EH (cell line): Measurements from ENCODE around the gene SLC22A14.
A peak's percentile ranks its signal among the peaks of the same experiment; 100 is the strongest.
"Not testable (repeated sequence)": the region's sequence is repeated elsewhere in the genome, so short reads cannot be mapped to it uniquely, and the experiment has no call there.

Experiments used
- DNase-seq: peaks from one replicate; pipeline ENCODE4 v3.0.0-alpha.2; 2015; ENCODE audit warnings: low read depth

SLC22A14 gene

DNA sequence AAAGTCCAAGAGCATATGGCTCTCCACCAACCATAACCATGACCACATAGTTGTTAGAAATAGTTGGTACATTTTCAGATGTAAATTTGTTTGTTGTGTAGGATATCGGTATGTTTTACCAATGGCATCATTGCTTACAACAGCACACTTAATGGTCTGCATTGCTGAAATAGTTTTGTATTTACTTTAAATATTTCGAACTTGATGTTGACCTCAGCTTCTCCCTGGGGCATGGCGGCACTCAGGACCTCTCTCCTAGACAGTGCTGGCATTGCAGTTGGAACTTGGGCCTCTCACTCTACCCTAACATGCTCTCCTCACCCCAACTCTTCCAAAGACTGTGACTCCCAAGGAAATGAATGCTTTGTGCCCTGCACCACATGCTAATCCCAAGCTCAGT, 11.5 kb upstream of the SLC22A14 start:
- DNase-seq = peak; percentile 41

DNA sequence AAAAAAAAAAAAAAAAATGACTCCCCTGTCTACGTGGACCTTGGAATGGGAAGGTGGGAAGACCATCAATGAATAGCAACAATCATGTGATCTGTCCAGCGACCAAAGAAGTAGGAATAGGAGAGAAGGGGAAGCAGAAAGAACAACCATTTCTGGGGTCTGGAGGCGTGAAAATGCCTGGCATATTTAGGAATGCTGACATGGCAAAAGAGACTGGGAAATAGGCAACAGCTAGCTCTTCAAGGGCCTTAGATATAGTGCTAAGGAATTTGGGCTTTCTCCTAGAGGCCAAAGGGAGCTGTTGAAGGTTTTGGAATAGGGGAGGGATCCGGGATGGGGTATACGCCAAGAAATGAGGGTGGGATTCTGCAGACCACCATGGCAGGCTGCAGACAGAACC, 10.5 kb upstream of the SLC22A14 start:
- DNase-seq = no peak

DNA sequence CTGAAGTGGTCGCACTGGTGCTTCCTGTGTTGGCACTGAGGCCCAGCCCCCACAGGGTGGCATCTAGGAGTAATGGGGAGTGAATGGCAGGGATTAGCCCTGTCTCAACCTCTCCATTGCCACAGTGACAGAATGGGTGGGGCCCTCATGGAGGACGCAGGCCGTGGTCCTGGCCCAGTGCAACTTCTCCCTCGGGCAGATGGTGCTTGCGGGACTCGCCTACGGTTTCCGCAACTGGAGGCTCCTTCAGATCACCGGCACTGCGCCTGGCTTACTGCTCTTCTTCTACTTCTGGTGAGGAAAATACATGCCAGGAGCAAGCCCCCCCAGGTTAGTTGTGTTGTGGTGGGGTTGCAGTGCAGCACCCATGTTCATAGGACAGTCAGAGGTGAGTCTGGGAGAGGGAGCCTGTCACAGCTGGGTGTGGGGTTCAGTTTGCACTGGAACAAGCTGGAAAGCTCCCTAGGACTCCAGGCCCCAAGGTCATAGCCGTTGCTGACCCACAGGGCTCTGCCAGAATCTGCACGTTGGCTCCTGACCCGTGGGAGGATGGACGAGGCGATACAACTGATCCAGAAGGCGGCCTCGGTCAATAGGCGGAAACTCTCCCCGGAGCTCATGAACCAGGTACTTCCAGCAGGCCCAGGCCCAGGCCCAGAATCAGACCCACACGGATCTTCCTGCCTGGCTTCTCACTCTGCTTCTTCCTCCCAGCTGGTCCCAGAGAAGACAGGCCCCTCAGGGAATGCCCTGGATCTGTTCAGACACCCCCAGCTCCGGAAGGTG, 7.0 kb upstream of the SLC22A14 start:
- DNase-seq = no peak

GRCh38 chr3:38275658-38276057, 6.4 kb upstream of the SLC22A14 start:
- DNase-seq = no peak

DNA sequence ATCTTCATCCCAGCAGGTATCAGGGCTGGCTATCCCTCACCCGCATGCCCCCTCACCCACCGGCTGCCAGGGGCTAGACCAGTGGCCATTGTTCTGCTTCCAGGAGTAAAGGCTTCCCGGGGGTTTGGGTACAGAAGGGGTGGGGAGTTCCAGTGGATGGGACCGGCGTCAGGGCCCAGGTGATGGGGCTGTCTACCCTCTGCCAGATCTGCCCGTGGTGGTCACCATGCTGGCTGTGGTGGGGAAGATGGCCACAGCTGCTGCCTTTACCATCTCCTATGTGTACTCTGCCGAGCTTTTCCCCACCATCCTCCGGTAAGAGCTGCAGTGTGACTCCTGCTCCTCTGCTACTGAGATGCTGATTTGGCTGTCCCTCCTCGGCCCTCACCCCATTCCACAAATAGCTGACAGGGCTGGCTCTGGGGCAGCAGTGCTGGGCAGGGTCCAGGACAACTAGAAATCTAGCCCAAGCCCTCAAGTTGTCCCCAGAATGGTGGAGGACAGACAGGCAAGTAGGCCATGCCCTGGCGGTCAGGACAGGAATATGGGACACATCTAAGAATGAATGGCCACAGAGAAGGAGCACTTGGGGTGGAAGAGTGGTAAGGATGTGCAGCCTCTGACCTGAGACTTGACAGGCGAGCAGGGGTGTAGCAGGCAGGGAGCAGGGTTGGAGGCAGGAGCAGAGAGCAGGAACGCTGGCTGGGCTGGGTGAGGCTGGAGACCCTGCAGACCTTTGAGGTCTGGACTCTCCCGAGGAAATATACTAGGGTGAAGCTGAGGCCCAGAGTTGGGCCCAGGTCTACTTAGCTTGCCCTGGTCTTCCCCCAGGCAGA, 5.8 kb upstream of the SLC22A14 start:
- no peak for DNase-seq

GRCh38 chr3:38276917-38277630, 5.0 kb upstream of the SLC22A14 start:
- DNase-seq = no peak

- no peak for DNase-seq
These were observed 3.3 kb upstream of the SLC22A14 start for GRCh38 chr3:38278841-38279240.

DNA sequence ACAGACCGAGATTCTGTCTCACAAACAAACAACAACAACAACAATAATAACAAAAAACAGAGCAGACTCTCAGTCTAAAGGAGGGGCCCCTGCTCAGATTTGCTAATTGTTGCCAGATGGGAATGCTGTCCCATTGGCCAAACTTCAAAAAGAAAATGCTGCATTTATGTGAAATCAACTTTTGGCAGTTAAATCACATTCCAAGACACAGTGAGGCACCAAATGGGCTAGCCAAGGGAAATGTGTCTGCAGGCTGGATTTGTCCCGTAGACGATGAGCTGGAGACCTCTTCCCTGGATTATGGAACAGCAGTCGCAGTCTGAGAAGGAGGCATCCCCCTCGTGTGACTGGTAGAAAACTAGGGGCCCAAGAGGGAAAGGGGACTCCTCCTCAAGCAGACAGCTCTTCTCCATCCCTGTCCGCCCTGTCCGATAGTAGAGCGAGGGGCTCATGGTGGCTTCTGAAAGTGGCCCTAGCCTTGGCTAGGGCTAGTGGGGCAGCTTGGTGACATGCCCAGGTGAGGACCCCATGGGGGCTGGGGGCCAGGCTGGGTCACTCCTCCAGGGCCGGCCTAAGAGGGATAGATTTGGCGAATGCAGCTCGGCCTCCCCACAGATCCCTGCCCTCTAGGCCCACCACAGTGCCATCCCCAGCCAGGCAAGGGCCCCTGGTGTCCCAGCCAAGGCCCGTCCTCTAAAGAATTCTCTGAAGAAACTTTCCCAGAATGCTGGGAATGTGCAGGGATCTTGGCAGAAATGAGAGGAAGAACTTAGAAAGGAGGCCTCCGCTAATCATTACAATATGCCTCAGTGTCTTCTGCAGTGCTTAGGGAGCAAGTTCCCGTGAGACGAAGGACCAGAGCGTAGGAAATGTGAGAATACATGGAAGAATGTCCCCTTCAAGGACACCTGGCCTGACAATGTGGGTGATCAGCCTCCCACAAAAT, 2.0 kb downstream of the SLC22A14 start:
- peak; percentile 77 for DNase-seq

DNA sequence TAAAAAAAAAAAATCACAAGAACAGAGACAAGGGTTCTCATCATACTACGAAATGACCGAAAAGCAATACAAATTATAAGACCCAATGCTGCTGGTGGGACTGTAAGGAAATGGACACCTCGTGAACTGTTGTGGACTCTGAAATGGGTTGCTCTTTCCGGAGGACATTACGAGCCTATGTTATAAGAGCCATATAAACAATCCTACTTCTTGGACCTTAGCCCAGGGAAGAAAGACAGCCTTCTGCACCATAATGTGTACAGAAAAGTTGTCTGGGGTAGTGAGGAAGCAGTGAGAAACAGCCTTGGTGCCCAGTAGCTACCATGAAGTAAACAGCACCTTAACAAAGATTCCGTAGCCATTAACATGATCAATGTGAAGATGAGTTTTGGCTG, 2.7 kb downstream of the SLC22A14 start:
- DNase-seq = no peak

- DNase-seq = not testable (repeated sequence)
These were observed 7.5 kb downstream of the SLC22A14 start for GRCh38 chr3:38289286-38290217.

GRCh38 chr3:38297053-38297452, 15.0 kb downstream of the SLC22A14 start:
- not testable (repeated sequence) for DNase-seq

DNA sequence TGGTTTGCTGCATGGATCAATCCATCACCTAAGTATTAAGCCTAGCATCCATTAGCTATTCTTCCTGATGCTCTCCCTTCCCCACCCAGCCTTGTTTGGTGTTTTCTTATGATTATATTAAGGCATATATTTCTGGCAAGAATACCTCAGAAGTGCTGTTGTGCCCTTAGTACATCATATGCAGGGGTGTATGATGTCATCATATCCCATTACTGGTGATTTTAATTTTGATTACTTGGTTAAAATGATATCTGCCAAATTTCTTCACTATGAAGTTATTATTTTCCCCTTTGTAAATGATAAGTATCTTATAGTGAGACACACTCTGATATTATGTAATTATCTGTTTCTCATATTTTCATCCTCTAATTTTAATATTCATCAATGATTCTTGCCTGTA, 15.4 kb downstream of the SLC22A14 start:
- DNase-seq = no peak

- peak; percentile 25 for DNase-seq
These were observed 16.0 kb downstream of the SLC22A14 start for GRCh38 chr3:38297947-38298711.

GRCh38 chr3:38306941-38307340, 24.8 kb downstream of the SLC22A14 start:
- no peak for DNase-seq

DNA sequence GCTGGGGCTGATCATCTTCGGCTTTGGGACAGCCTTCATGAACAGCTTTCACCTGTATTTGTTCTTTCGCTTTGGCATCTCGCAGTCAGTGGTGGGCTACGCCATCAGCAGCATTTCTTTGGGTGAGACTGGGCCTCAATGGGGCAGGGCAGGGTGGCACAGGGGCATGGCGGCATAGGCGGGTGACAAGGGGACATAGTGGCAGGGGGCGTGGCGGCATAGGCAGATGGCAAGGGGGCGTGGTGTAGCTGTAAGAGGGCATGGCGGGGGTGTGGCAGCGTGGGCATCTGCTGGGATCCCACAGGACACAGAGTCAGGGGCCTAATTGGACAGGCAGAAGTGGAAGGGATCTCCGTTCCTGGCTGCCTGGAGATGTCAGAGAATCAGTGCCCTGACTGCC, 25.5 kb downstream of the SLC22A14 start:
- no peak for DNase-seq

GRCh38 chr3:38308456-38308855, 26.4 kb downstream of the SLC22A14 start:
- DNase-seq = no peak

DNA sequence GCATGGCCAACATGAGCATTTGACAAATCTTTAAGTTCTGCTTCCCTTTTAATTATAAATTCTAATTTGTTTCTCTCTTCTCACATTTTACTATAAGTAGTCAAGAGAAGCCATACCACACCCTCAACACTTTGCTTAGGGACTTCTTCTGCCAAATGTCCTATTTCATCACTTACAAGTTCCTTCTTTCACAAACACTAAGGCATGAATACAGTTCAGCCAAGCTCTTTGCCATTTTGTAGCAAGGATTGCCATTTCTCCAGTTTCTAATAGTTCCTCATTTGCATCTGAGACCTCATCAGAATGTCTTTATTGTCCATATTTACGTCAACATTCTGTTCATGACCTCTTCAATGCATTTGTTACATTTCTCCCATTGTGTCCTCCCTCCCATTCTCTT, 29.4 kb downstream of the SLC22A14 start:
- DNase-seq = no peak

DNA sequence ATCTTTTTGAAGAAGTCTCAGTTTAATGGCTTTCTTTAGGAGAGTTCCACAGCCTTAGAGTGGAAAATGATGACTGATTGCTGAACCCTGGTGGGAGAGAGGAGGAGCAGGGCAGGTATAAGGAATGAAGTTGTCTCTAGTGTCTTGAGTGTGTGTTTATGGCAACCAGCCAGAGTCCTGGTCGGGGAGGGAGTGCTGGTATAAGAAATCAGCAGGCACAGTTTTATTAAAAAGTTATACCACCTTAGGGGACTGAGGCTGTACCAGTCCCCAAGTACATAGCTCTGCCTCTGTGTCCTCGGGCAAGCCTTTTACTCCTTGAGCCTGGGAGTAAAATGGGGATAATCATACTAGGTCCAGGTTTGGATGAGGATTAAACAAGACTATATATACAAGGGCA, 29.8 kb downstream of the SLC22A14 start:
- DNase-seq = no peak

- DNase-seq = no peak
These were observed 30.3 kb downstream of the SLC22A14 start for GRCh38 chr3:38312356-38312755.

- no peak for DNase-seq
These were observed 31.2 kb downstream of the SLC22A14 start for GRCh38 chr3:38313263-38313662.
